Keratinocyte (primary cell): ENCODE data around the gene TBR1.

ENCODE experiments used
- EZH2 ChIP-seq: IDR thresholded peaks from one replicate; pipeline ENCODE4 v1.6.1; 2012; ENCODE audit warnings: inconsistent platforms, mild to moderate bottlenecking, low read length, moderate library complexity
- TF ChIP-seq, protein P1 (sequence below), 3 experiments: IDR thresholded peaks in 1 of 3; conservative IDR thresholded peaks in 1 of 3; optimal IDR thresholded peaks in 1 of 3; 2 replicates in 2 of 3; 3 replicates in 1 of 3; pipeline versions ENCODE3 to v1.5.1; 2011; ENCODE audit warnings: low read length in 3 of 3, mild to moderate bottlenecking in 3 of 3, moderate library complexity in 2 of 3, control low read depth in 1 of 3, inconsistent platforms in 1 of 3; ENCODE audit not compliant: insufficient read depth in 2 of 3; ENCODE audit errors: extremely low read depth in 1 of 3

DNA sequence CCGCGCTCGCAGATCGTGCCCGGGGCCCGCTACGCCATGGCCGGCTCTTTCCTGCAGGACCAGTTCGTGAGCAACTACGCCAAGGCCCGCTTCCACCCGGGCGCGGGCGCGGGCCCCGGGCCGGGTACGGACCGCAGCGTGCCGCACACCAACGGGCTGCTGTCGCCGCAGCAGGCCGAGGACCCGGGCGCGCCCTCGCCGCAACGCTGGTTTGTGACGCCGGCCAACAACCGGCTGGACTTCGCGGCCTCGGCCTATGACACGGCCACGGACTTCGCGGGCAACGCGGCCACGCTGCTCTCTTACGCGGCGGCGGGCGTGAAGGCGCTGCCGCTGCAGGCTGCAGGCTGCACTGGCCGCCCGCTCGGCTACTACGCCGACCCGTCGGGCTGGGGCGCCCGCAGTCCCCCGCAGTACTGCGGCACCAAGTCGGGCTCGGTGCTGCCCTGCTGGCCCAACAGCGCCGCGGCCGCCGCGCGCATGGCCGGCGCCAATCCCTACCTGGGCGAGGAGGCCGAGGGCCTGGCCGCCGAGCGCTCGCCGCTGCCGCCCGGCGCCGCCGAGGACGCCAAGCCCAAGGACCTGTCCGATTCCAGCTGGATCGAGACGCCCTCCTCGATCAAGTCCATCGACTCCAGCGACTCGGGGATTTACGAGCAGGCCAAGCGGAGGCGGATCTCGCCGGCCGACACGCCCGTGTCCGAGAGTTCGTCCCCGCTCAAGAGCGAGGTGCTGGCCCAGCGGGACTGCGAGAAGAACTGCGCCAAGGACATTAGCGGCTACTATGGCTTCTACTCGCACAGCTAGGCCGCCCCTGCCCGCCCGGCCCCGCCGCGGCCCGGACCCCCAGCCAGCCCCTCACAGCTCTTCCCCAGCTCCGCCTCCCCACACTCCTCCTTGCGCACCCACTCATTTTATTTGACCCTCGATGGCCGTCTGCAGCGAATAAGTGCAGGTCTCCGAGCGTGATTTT, 7.6 kb downstream of the TBR1 start:
- TF ChIP-seq, protein P1, sequence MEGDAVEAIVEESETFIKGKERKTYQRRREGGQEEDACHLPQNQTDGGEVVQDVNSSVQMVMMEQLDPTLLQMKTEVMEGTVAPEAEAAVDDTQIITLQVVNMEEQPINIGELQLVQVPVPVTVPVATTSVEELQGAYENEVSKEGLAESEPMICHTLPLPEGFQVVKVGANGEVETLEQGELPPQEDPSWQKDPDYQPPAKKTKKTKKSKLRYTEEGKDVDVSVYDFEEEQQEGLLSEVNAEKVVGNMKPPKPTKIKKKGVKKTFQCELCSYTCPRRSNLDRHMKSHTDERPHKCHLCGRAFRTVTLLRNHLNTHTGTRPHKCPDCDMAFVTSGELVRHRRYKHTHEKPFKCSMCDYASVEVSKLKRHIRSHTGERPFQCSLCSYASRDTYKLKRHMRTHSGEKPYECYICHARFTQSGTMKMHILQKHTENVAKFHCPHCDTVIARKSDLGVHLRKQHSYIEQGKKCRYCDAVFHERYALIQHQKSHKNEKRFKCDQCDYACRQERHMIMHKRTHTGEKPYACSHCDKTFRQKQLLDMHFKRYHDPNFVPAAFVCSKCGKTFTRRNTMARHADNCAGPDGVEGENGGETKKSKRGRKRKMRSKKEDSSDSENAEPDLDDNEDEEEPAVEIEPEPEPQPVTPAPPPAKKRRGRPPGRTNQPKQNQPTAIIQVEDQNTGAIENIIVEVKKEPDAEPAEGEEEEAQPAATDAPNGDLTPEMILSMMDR (optimal IDR thresholded peaks at IDR 0.05 in 1 of 3, IDR thresholded peaks at IDR 0.05 in 1 of 3, conservative IDR thresholded peaks at IDR 0.05 in 1 of 3; ENCODE audit: extremely low read depth in 1 of 3, insufficient read depth in 2 of 3, low read length in 3 of 3): no peak
- peak; percentile 78 for TF ChIP-seq EZH2
